C4-2B (cell line): Measurements from ENCODE around the gene DNAH8.

ENCODE experiments used
- ZFX ChIP-seq: fragments of 450-650 bp; IDR thresholded peaks from 2 replicates; pipeline ENCODE4 v1.6.1; 2017
- TF ChIP-seq, protein P1 (sequence below): fragments of 450-650 bp; conservative IDR thresholded peaks from 2 replicates; pipeline ENCODE4 v1.5.1; 2017; ENCODE audit warnings: mild to moderate bottlenecking

DNA sequence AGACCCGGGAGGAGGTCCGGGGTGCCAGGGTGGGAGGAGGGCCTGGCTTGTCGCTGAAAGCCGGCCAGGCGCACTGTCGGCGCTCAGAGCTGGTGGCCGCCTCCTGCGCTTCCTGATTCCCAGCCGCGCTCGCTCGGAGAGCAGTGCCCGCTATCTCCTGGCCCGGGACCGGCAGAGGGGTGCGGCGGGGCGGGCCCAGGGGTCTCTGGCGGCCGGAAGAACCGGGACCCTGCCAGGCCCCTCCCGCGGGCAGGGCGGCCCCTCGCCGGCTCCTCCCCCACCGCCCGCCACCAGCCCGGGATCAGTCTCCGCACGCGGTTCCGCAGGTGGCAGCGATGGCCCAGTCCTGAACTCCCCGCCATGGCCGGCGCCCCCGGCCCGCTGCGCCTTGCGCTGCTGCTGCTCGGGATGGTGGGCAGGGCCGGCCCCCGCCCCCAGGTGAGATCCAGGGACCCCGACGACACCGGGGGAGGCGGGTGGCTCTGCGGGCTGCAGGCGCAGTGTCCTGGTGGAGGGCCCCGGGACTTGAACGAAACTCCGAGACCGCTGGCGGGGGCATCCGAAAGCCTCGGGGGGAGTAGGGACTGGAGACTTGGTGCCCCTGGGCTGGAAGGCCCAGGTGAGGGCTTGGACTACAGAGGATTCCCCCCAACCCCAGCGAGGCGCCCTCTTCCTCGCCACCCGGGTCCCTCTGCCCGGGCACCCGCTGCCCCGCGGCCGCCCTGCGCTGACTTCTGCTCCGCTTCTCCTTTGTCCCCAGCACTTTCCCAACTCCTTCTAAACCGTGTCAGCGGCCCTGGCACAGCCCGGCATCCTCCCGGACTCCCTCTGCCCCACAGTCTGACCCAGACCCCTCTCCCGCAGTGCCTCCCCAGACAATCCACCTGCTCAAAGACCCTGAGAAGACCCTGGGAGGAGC is 333.6 kb downstream of the DNAH8 start, which contains the start of gene GLP1R:
- TF ChIP-seq, protein P1, sequence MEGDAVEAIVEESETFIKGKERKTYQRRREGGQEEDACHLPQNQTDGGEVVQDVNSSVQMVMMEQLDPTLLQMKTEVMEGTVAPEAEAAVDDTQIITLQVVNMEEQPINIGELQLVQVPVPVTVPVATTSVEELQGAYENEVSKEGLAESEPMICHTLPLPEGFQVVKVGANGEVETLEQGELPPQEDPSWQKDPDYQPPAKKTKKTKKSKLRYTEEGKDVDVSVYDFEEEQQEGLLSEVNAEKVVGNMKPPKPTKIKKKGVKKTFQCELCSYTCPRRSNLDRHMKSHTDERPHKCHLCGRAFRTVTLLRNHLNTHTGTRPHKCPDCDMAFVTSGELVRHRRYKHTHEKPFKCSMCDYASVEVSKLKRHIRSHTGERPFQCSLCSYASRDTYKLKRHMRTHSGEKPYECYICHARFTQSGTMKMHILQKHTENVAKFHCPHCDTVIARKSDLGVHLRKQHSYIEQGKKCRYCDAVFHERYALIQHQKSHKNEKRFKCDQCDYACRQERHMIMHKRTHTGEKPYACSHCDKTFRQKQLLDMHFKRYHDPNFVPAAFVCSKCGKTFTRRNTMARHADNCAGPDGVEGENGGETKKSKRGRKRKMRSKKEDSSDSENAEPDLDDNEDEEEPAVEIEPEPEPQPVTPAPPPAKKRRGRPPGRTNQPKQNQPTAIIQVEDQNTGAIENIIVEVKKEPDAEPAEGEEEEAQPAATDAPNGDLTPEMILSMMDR, result no peak
- no peak for TF ChIP-seq ZFX
